A549 (cell line): ENCODE results near the gene MAOB. TPM values are rescaled to one million over a fixed set of nuclear protein-coding genes. Genes with fewer than 3 reads are reported as not detected.

Experiments
- ATAC-seq, 2 experiments: fragments of 200-7000 bp in 1 of 2; fragments of >200 bp in 1 of 2; cut with Nextera tagmentation in 1 of 2; cut with Tn5 transposase in 1 of 2; 3 replicates each; pipeline versions ENCODE4 v1.8.0 to v1.9.1; 2018 to 2020; ENCODE audit warnings: mild to moderate bottlenecking in 1 of 2, moderate library complexity in 1 of 2
- CTCF ChIA-PET: fragments of 300-600 bp; sonication (Branson Sonifier 250); formaldehyde crosslinking; extraction: SDS; loops from one replicate; lab custom pipeline; 2021; ENCODE audit warnings: antibody characterized with exemption, inconsistent platforms; lab: Yijun Ruan, JAX
- POLR2A ChIA-PET: fragments of 350-600 bp; formaldehyde crosslinking; extraction: SDS; loops from one replicate; lab custom pipeline; 2021; ENCODE audit warnings: antibody characterized with exemption, inconsistent platforms; lab: Yijun Ruan, JAX
- DNase-seq, 2 experiments: peaks; one replicate each; pipeline versions ENCODE4 v3.0.0 to v3.0.0-alpha.2; 2011 to 2016; ENCODE audit warnings: low read depth in 1 of 2, low spot score in 1 of 2
- FAIRE-seq: peaks from 2 replicates; lab custom pipeline; 2011; peaks lifted over from hg19 to GRCh38; lab: Jason Lieb, UNC
- H3K27ac ChIP-seq, 2 experiments: fragments of >200 bp; sonication (Bioruptor Twin); formaldehyde crosslinking; 3 replicates each; pipeline ENCODE4 v1.5.1; 2016 to 2017
- H3K4me1 ChIP-seq: fragments of >200 bp; sonication (Bioruptor Twin); formaldehyde crosslinking; 3 replicates; pipeline ENCODE4 v1.6.1; 2016
- H3K4me2 ChIP-seq: fragments of >200 bp; sonication (Bioruptor Twin); formaldehyde crosslinking; 3 replicates; pipeline ENCODE4 v1.6.1; 2016
- H3K4me3 ChIP-seq: fragments of >200 bp; sonication (Bioruptor Twin); formaldehyde crosslinking; 3 replicates; pipeline ENCODE4 v1.5.1; 2016
- H3K9me3 ChIP-seq: fragments of >200 bp; sonication (Bioruptor Twin); formaldehyde crosslinking; 3 replicates; pipeline ENCODE4 v1.6.1; 2016
- BHLHE40 ChIP-seq: IDR thresholded peaks from 2 replicates; pipeline ENCODE4 v1.6.1; 2012; ENCODE audit warnings: low read depth, low read length, inconsistent platforms
- CBX2 ChIP-seq: fragments of 200-600 bp; sonication (generic); IDR thresholded peaks from 2 replicates; pipeline ENCODE4 v1.6.1; 2016; ENCODE audit warnings: low read depth, mild to moderate bottlenecking, borderline replicate concordance
- CBX8 ChIP-seq: fragments of 200-600 bp; sonication (generic); IDR thresholded peaks from 2 replicates; pipeline ENCODE4 v1.6.1; 2016
- CEBPB ChIP-seq, 2 experiments: fragments of >200 bp in 1 of 2; sonication (Bioruptor Twin) in 1 of 2; formaldehyde crosslinking in 1 of 2; IDR thresholded peaks; 2 replicates each; pipeline ENCODE4 v1.6.1; 2012 to 2016
- E2F6 ChIP-seq: IDR thresholded peaks from 2 replicates; pipeline ENCODE4 v1.6.1; 2012; ENCODE audit warnings: low read depth, borderline replicate concordance
- EP300 ChIP-seq, 2 experiments: fragments of >200 bp; sonication (Bioruptor Twin); formaldehyde crosslinking; IDR thresholded peaks; 2 replicates in 1 of 2; 3 replicates in 1 of 2; pipeline ENCODE4 v1.6.1; 2016 to 2017
- ESRRA ChIP-seq: fragments of 150-350 bp; IDR thresholded peaks from 2 replicates; pipeline ENCODE4 v1.6.1; 2014; ENCODE audit warnings: mild to moderate bottlenecking, low read length, borderline replicate concordance
- FOXS1 ChIP-seq: fragments of 250-450 bp; sonication (Bioruptor Pico); IDR thresholded peaks from 2 replicates; pipeline ENCODE4 v1.5.0; 2020; ENCODE audit warnings: mild to moderate bottlenecking, moderate library complexity
- GATA3 ChIP-seq: IDR thresholded peaks from 2 replicates; pipeline ENCODE4 v1.6.1; 2012; ENCODE audit warnings: borderline replicate concordance
- HOXB13 ChIP-seq: fragments of 250-450 bp; sonication (Bioruptor Pico); IDR thresholded peaks from 2 replicates; pipeline ENCODE4 v1.5.0; 2020; ENCODE audit warnings: low read depth, mild to moderate bottlenecking, moderate library complexity
- JUN ChIP-seq, 2 experiments: fragments of >200 bp; sonication (Bioruptor Twin); formaldehyde crosslinking; IDR thresholded peaks; 2 replicates in 1 of 2; 3 replicates in 1 of 2; pipeline ENCODE4 v1.6.1; 2016 to 2017
- JUNB ChIP-seq: fragments of >200 bp; sonication (Bioruptor Twin); formaldehyde crosslinking; IDR thresholded peaks from 2 replicates; pipeline ENCODE4 v1.6.1; 2016
- MAFK ChIP-seq: fragments of 450-650 bp; IDR thresholded peaks from 2 replicates; pipeline ENCODE4 v1.6.1; 2014; ENCODE audit not compliant: partially characterized antibody
- MYC ChIP-seq: IDR thresholded peaks from 2 replicates; pipeline ENCODE4 v1.6.1; 2012; ENCODE audit warnings: mild to moderate bottlenecking, inconsistent platforms, low read length, improper control_type of control experiment, borderline replicate concordance
- NFE2L2 ChIP-seq: fragments of 150-350 bp; conservative IDR thresholded peaks from 2 replicates; pipeline ENCODE4 v1.6.1; 2014; ENCODE audit warnings: low read length
- NR3C1 ChIP-seq: fragments of >200 bp; sonication (Bioruptor Twin); formaldehyde crosslinking; IDR thresholded peaks from 3 replicates; pipeline ENCODE4 v1.6.1; 2017
- RFX5 ChIP-seq: fragments of 450-650 bp; IDR thresholded peaks from 2 replicates; pipeline ENCODE4 v1.7.1; 2014; ENCODE audit warnings: antibody characterized with exemption, mild to moderate bottlenecking, moderate library complexity
- TP53 ChIP-seq: fragments of 250-450 bp; sonication (Bioruptor Pico); IDR thresholded peaks from 2 replicates; pipeline ENCODE4 v1.5.0; 2021; ENCODE audit warnings: mild to moderate bottlenecking, moderate library complexity
- ZNF302 ChIP-seq: fragments of 250-450 bp; sonication (Bioruptor Pico); IDR thresholded peaks from 2 replicates; pipeline ENCODE4 v1.9.0; 2021; ENCODE audit warnings: inconsistent platforms, mild to moderate bottlenecking, moderate library complexity
- ZSCAN20 ChIP-seq: fragments of 250-450 bp; sonication (Bioruptor Pico); IDR thresholded peaks from 2 replicates; pipeline ENCODE4 v1.8.0; 2022; ENCODE audit warnings: mild to moderate bottlenecking, moderate library complexity
- WGBS: methylation state at CpG from one replicate; pipeline ENCODE4 v1.1.6; 2017; ENCODE audit errors: missing lambda C conversion rate; 5-methylcytosine and 5-hydroxymethylcytosine counted together
- polyA plus RNA-seq, 4 experiments: library from polyadenylated mRNA; depleted of rRNA in 3 of 4; stranded (reverse); fragments of >200 nt; fragmentation: RNase III in 1 of 4; extraction: RNeasy Plus Mini Kit Qiagen cat#74134 plus additional on column Dnase treatment in 1 of 4; gene quantifications; 2 replicates in 3 of 4; 3 replicates in 1 of 4; pipeline ENCODE4 v1.2.3, GENCODE V29; 2011 to 2017
- TF ChIP-seq, protein P1 (sequence below): fragments of 250-450 bp; sonication (Bioruptor Pico); IDR thresholded peaks from 2 replicates; pipeline ENCODE4 v1.5.0; 2021; ENCODE audit warnings: mild to moderate bottlenecking, moderate library complexity, borderline replicate concordance
- TF ChIP-seq, protein P2 (sequence below): fragments of 450-650 bp; IDR thresholded peaks from 2 replicates; pipeline ENCODE4 v1.6.1; 2014; ENCODE audit warnings: antibody characterized with exemption
- TF ChIP-seq, protein P3 (sequence below): fragments of 200-600 bp; sonication (generic); IDR thresholded peaks from 2 replicates; pipeline ENCODE4 v1.6.1; 2016; ENCODE audit warnings: antibody characterized with exemption, mild to moderate bottlenecking, moderate library complexity

MAOB gene
- polyA plus RNA-seq, 2 of the 4 experiments (the other 2 are of a cell fraction): 0.05 to 0.35 TPM

- no peak for FAIRE-seq
- H3K4me2 ChIP-seq: no peak overlapping the region
- no peak overlapping the region for H3K27ac ChIP-seq
- no peaks in the 10 kb centered on the region for H3K4me1 ChIP-seq
- no peak overlapping the region for H3K4me3 ChIP-seq
- POLR2A ChIA-PET: no interaction called here
- TF ChIP-seq TP53 (CRISPR knock-in tag) (no peak), E2F6 (no peak), RFX5 (no peak), JUNB (no peak), FOXS1 (no peak), ESRRA (no peak), HOXB13 (CRISPR knock-in tag) (no peak), ZSCAN20 (CRISPR knock-in tag) (no peak)
- TF ChIP-seq, protein P1, sequence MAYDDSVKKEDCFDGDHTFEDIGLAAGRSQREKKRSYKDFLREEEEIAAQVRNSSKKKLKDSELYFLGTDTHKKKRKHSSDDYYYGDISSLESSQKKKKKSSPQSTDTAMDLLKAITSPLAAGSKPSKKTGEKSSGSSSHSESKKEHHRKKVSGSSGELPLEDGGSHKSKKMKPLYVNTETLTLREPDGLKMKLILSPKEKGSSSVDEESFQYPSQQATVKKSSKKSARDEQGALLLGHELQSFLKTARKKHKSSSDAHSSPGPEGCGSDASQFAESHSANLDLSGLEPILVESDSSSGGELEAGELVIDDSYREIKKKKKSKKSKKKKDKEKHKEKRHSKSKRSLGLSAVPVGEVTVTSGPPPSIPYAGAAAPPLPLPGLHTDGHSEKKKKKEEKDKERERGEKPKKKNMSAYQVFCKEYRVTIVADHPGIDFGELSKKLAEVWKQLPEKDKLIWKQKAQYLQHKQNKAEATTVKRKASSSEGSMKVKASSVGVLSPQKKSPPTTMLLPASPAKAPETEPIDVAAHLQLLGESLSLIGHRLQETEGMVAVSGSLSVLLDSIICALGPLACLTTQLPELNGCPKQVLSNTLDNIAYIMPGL (CRISPR knock-in tag): no peak
- TF ChIP-seq, all 56 proteins: peak for 0
- CTCF ChIA-PET: no interaction called here
- WGBS: 31% methylated on average over 7 of the region's 7 CpGs
- no peaks in the 10 kb centered on the region for H3K9me3 ChIP-seq
- no peak for DNase-seq
- no peak for ATAC-seq
These were observed 124.2 kb downstream of the MAOB start for GRCh38 chrX:43758044-43758443.

DNA sequence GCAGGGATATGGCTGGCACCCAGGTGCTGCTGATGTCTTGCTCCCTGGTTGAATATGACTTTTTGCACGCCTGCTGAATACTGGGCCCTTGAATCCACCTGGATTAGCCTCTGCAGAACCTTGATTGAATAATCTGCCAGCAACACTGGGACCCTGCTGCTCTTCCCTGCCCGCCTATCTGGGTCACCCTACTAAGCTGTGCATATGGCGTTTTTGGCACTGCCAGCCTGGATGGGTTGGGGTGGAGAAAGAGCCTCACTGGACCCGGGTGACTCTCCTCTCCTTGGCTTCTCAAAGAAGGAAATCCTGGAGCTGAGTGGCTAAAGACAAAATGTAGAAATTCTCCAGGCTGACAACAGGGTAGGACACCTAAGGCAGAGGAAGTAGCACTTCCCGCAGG lies 126.2 kb downstream of the MAOB start:
- no peak overlapping the region for H3K4me3 ChIP-seq
- no peaks in the 10 kb centered on the region for H3K4me1 ChIP-seq
- CTCF ChIA-PET: no interaction called here
- H3K9me3 ChIP-seq: no peaks in the 10 kb centered on the region
- POLR2A ChIA-PET: no interaction called here
- no peak for TF ChIP-seq HOXB13 (CRISPR knock-in tag)
- TF ChIP-seq JUN (IDR thresholded peaks at IDR 0.05): no peak
- no peak for TF ChIP-seq BHLHE40
- no peak for TF ChIP-seq FOXS1
- TF ChIP-seq CBX2: no peak
- TF ChIP-seq CBX8: no peak
- no peak overlapping the region for H3K27ac ChIP-seq
- H3K4me2 ChIP-seq: no peak overlapping the region
- DNase-seq: no peak
- WGBS: 35% methylated on average over 5 of the region's 5 CpGs
- FAIRE-seq: no peak
- ATAC-seq: no peak

- no peak for DNase-seq
- no peak overlapping the region for H3K4me3 ChIP-seq
- H3K4me2 ChIP-seq: no peak overlapping the region
- H3K4me1 ChIP-seq: no peaks in the 10 kb centered on the region
- POLR2A ChIA-PET: no interaction called here
- no peak for TF ChIP-seq ESRRA
- no peak for TF ChIP-seq NR3C1
- no peak for TF ChIP-seq CEBPB (IDR thresholded peaks at IDR 0.05)
- TF ChIP-seq NFE2L2: no peak
- TF ChIP-seq FOXS1: no peak
- TF ChIP-seq, protein P2, sequence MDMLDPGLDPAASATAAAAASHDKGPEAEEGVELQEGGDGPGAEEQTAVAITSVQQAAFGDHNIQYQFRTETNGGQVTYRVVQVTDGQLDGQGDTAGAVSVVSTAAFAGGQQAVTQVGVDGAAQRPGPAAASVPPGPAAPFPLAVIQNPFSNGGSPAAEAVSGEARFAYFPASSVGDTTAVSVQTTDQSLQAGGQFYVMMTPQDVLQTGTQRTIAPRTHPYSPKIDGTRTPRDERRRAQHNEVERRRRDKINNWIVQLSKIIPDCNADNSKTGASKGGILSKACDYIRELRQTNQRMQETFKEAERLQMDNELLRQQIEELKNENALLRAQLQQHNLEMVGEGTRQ: no peak
- no peak for TF ChIP-seq ZNF302 (CRISPR knock-in tag)
- no peak for TF ChIP-seq JUN (IDR thresholded peaks at IDR 0.05)
- TF ChIP-seq, protein P3, sequence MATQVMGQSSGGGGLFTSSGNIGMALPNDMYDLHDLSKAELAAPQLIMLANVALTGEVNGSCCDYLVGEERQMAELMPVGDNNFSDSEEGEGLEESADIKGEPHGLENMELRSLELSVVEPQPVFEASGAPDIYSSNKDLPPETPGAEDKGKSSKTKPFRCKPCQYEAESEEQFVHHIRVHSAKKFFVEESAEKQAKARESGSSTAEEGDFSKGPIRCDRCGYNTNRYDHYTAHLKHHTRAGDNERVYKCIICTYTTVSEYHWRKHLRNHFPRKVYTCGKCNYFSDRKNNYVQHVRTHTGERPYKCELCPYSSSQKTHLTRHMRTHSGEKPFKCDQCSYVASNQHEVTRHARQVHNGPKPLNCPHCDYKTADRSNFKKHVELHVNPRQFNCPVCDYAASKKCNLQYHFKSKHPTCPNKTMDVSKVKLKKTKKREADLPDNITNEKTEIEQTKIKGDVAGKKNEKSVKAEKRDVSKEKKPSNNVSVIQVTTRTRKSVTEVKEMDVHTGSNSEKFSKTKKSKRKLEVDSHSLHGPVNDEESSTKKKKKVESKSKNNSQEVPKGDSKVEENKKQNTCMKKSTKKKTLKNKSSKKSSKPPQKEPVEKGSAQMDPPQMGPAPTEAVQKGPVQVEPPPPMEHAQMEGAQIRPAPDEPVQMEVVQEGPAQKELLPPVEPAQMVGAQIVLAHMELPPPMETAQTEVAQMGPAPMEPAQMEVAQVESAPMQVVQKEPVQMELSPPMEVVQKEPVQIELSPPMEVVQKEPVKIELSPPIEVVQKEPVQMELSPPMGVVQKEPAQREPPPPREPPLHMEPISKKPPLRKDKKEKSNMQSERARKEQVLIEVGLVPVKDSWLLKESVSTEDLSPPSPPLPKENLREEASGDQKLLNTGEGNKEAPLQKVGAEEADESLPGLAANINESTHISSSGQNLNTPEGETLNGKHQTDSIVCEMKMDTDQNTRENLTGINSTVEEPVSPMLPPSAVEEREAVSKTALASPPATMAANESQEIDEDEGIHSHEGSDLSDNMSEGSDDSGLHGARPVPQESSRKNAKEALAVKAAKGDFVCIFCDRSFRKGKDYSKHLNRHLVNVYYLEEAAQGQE: no peak
- no peak for TF ChIP-seq E2F6
- no peak for TF ChIP-seq JUNB
- TF ChIP-seq GATA3: no peak
- no peak for TF ChIP-seq MAFK
- TF ChIP-seq MYC: no peak
- TF ChIP-seq EP300 (IDR thresholded peaks at IDR 0.05): no peak
- TF ChIP-seq, all 56 proteins: peak for 0
- no peak for ATAC-seq
- Histone ChIP-seq H3K27ac (no peak overlapping the region), H3K9me3 (no peaks in the 10 kb centered on the region)
- peak; percentile 49 for FAIRE-seq
- 39% methylated on average over 3 of the region's 3 CpGs for WGBS
- CTCF ChIA-PET: interaction anchor here (4.6 kb wide), 1 partner anchor 195 kb away, joined by 63 read pairs; no protein-coding TSS in a partner anchor
These were observed 128.6 kb downstream of the MAOB start for GRCh38 chrX:43753637-43754036.
